ENCODE measurements around the gene MNAT1.
"Not testable (repeated sequence)": the region's sequence is repeated elsewhere in the genome, so short reads cannot be mapped to it uniquely, and the experiment has no call there.

Gene MNAT1

DNA sequence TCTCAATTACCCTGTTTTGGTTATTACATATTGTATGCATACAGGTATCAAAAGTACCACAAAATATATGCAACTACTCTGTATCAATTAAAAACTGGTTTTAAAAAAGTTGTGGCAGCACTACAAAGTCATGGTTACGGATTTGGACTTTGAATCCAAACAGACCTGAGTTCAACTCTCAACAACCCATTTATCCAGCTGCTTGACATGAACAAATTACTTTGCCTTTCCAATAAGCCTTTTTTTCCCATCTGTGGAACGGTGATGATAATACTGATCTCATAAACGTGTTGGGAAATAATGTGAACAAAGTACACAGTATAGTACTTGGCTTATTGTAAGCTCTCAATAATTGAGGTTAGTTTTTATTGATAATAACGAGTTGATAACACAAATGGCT, 85.0 kb downstream of the MNAT1 start:
- TF ChIP-seq POLR2AphosphoS5 (IDR thresholded peaks at IDR 0.05; ENCODE audit: low read depth, low read length) (no peak), POU2F2 (IDR thresholded peaks at IDR 0.05; ENCODE audit: low read depth, low read length) (no peak), PAX5 (IDR thresholded peaks at IDR 0.05; ENCODE audit: insufficient read depth, low read length, severe bottlenecking) (no peak), POLR2A (IDR thresholded peaks at IDR 0.05; ENCODE audit: low read depth, low read length) (no peak), TAF1 (IDR thresholded peaks at IDR 0.05; ENCODE audit: low read depth, low read length) (no peak), SPI1 (IDR thresholded peaks at IDR 0.05; ENCODE audit: low read depth, low read length) (no peak)
- no peak for DNase-seq (ENCODE audit: insufficient read length, low spot score)
- no peak for FAIRE-seq

DNA sequence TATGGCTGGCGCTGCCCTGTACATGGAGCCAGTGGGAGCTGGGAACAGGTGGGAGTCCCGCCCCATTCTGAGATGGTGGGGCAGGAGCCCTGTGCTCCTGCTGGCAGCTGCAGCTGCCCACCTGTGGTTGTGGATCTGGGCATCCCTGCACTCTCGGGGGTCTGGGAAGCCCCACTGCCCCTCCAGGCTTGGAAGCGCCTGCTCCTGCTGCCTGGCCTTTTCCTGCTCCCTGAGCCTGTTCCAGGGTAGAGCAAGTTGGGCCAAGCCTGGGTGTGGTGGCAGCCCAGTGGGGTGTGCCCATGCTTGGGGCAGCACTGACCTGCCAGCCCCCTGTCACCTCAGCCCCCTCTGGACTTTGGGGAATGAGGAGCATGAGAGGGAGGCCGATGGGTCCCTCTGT, 104.0 kb downstream of the MNAT1 start:
- FAIRE-seq = no peak
- no peak for DNase-seq (ENCODE audit: insufficient read length, low spot score)
- TF ChIP-seq TAF1 (IDR thresholded peaks at IDR 0.05; ENCODE audit: low read depth, low read length) (no peak), POLR2A (IDR thresholded peaks at IDR 0.05; ENCODE audit: low read depth, low read length) (no peak), SPI1 (IDR thresholded peaks at IDR 0.05; ENCODE audit: low read depth, low read length) (no peak), POLR2AphosphoS5 (IDR thresholded peaks at IDR 0.05; ENCODE audit: low read depth, low read length) (no peak), PAX5 (IDR thresholded peaks at IDR 0.05; ENCODE audit: insufficient read depth, low read length, severe bottlenecking) (no peak), POU2F2 (IDR thresholded peaks at IDR 0.05; ENCODE audit: low read depth, low read length) (no peak)

DNA sequence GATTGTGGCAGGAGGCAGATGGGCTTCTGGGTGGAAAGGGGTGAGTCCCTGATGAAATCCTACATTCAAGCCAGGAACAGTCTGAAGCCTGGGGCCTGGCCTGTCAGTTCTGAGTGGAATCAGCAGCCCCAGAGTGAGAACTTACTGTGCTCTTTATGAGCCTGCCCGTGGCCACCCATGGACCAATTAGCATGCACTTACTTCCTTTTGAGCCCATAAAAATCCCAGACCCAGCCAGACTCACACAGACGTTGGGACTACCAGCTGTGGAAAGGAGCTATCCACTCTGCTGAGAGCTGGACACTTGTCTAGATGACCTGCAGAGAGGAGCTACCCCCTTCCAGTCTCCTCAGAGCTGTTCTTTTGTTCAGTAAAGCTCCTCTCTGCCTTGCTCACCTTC, 104.5 kb downstream of the MNAT1 start:
- no peak for TF ChIP-seq PAX5 (IDR thresholded peaks at IDR 0.05; ENCODE audit: insufficient read depth, low read length, severe bottlenecking)
- no peak for DNase-seq (ENCODE audit: insufficient read length, low spot score)
- no peak for FAIRE-seq

DNA sequence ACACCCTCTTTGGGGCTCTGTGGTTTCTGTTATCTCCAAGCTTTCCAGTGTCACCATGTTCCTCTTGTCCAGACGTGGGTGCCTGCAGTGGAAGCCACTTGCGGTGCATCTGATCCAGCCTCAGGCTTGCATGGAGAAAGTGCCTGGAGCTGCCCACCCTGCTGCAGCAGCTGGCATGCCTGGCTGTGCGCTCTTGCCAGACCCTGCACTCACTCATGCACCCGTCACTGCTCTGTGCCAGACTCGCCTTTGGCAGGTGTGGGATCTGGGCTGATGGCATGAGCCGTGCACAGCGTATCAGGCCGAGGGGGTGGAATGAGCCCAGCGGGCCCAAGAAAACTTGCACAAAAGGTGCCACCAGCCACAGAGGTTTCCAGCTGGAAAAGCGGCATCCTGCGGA, 105.1 kb downstream of the MNAT1 start:
- DNase-seq (ENCODE audit: insufficient read length, low spot score) (no peak), FAIRE-seq (no peak)
- no peak for TF ChIP-seq POLR2A (IDR thresholded peaks at IDR 0.05; ENCODE audit: low read depth, low read length)
- no peak for TF ChIP-seq POLR2AphosphoS5 (IDR thresholded peaks at IDR 0.05; ENCODE audit: low read depth, low read length)
- TF ChIP-seq TAF1 (IDR thresholded peaks at IDR 0.05; ENCODE audit: low read depth, low read length) = no peak
- no peak for TF ChIP-seq PAX5 (IDR thresholded peaks at IDR 0.05; ENCODE audit: insufficient read depth, low read length, severe bottlenecking)
- no peak for TF ChIP-seq POU2F2 (IDR thresholded peaks at IDR 0.05; ENCODE audit: low read depth, low read length)
- no peak for TF ChIP-seq SPI1 (IDR thresholded peaks at IDR 0.05; ENCODE audit: low read depth, low read length)

DNA sequence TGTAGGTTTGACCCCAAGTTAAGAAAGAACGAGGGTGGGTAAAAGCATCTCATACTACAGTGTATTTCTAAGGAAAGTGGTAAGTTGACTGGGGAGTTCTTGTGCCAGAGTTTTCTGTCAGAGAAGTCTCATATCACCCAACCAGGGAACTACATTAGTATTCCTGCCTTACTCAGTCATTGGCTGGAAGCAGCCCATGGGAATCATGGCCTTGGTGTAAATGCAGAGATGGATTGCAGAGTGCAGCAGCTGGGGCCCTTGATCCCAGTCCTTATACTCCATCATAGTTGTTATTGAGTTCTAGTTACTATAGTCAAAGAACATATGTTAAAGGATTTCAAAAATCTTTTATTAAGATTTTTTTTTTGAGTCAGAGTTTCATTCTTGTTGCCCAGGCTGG, 105.8 kb downstream of the MNAT1 start:
- FAIRE-seq (no peak), DNase-seq (ENCODE audit: insufficient read length, low spot score) (no peak)
- TF ChIP-seq PAX5 (IDR thresholded peaks at IDR 0.05; ENCODE audit: insufficient read depth, low read length, severe bottlenecking) = no peak
- TF ChIP-seq TAF1 (IDR thresholded peaks at IDR 0.05; ENCODE audit: low read depth, low read length) = no peak
- TF ChIP-seq POU2F2 (IDR thresholded peaks at IDR 0.05; ENCODE audit: low read depth, low read length) = no peak
- TF ChIP-seq POLR2AphosphoS5 (IDR thresholded peaks at IDR 0.05; ENCODE audit: low read depth, low read length) = no peak
- TF ChIP-seq SPI1 (IDR thresholded peaks at IDR 0.05; ENCODE audit: low read depth, low read length) = no peak
- no peak for TF ChIP-seq POLR2A (IDR thresholded peaks at IDR 0.05; ENCODE audit: low read depth, low read length)

DNA sequence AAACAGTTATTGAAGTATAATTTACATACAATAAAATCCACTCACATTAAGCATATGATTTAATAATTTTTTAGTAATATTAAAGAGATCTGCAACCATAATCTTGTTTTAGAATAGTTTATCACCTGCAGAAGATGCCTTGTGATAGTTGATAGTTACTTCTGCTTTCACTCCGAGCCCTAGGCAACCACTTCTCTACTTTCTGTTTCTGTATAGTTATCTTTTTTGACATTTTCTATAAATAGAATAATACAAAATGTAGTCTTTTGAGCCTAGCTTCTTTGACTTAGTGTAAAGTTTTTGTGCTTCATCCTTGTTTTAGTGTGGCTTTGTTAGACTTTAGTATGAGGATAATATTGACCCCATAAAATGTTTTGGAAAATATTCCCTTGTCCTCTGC, 111.0 kb downstream of the MNAT1 start:
- no peak for FAIRE-seq
- no peak for TF ChIP-seq POU2F2 (IDR thresholded peaks at IDR 0.05; ENCODE audit: low read depth, low read length)
- TF ChIP-seq TAF1 (IDR thresholded peaks at IDR 0.05; ENCODE audit: low read depth, low read length) = no peak
- no peak for TF ChIP-seq PAX5 (IDR thresholded peaks at IDR 0.05; ENCODE audit: insufficient read depth, low read length, severe bottlenecking)
- TF ChIP-seq POLR2AphosphoS5 (IDR thresholded peaks at IDR 0.05; ENCODE audit: low read depth, low read length) = no peak
- TF ChIP-seq SPI1 (IDR thresholded peaks at IDR 0.05; ENCODE audit: low read depth, low read length) = peak; percentile 68
- DNase-seq (ENCODE audit: insufficient read length, low spot score) = peak; percentile 3

DNA sequence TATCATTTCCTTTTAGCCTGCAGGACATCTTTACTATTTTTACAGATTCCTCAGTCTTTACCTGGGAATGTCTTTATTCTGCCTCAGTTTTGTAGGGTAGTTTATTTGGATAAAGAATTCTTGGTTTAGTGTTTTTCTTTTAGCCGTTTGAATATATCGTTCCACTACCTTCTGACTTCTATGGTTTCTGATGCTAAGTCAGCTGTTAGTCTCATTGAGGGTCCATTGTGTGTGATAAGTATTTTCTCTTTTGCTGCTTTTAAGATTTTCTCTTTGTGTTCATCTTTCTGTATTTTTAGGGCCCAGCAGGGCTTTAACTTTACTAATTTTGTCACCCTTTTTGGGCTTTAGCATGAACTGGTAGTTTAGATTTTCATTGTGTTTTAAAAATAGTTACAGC, 113.5 kb downstream of the MNAT1 start:
- TF ChIP-seq POLR2AphosphoS5 (IDR thresholded peaks at IDR 0.05; ENCODE audit: low read depth, low read length) (no peak), SPI1 (IDR thresholded peaks at IDR 0.05; ENCODE audit: low read depth, low read length) (no peak), PAX5 (IDR thresholded peaks at IDR 0.05; ENCODE audit: insufficient read depth, low read length, severe bottlenecking) (no peak), TAF1 (IDR thresholded peaks at IDR 0.05; ENCODE audit: low read depth, low read length) (no peak), POU2F2 (IDR thresholded peaks at IDR 0.05; ENCODE audit: low read depth, low read length) (no peak), POLR2A (IDR thresholded peaks at IDR 0.05; ENCODE audit: low read depth, low read length) (no peak)
- FAIRE-seq = no peak

DNA sequence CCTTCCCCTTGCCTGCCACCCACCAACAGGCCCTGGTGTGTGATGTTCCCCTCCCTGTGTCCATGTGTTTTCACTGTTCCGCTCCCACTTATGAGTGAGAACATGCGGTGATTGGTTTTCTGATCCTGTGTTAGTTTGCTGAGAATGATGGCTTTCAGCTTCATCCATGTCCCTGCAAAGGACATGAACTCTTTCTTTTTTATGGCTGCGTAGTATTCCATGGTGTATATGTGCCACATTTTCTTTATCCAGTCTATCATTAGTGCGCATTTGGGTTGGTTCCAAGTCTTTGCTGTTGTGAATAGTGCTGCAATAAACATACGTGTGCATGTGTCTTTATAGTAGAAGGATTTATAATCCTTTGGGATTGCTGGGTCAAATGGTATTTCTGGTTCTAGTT, 117.1 kb downstream of the MNAT1 start:
- FAIRE-seq = not testable (repeated sequence)

More for the DNA sequence above, 113.5 kb downstream of the MNAT1 start:
- DNase-seq (ENCODE audit: insufficient read length, low spot score) = no peak

DNA sequence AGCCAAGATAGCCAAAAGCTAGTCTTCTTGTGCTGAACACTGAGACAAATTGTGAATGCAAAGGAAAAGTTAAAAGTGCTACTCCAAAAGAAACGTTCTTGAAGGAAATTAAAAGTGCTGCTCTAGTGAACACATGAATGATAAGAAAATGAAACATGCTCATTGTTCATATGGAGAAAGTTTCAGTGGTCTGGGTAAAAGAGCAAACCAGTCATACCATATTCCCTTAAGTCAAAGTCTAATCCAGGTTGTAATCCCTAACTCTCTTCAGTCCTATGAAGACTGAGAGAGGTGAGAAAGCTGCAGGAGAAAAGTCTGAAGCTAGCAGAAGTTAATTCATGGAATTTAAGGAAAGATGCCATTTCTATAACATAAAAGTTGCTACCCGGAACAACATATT, 121.5 kb downstream of the MNAT1 start:
- TF ChIP-seq POU2F2 (IDR thresholded peaks at IDR 0.05; ENCODE audit: low read depth, low read length) (no peak), SPI1 (IDR thresholded peaks at IDR 0.05; ENCODE audit: low read depth, low read length) (no peak)
- FAIRE-seq (no peak), DNase-seq (ENCODE audit: insufficient read length, low spot score) (no peak)

More for the DNA sequence above, 117.1 kb downstream of the MNAT1 start:
- DNase-seq (ENCODE audit: insufficient read length, low spot score) = not testable (repeated sequence)

DNA sequence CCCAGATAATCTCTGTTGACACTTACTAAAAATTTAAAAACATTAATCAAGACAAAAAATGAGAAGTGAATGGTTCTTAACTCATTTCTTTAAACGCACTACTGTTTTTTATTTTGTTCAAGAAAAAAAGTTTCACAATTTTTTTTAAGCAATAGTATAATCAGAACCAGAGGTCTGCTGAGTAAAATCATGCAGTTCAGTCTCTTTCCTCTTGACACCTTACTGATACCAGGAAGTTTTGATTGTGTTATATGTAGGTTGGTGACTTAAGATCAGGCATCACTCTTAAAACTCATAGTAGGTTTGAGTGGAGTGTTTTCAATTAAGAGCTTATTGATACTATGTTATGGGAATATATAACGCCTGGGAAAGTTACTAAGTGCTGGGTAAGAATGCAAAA, 125.0 kb downstream of the MNAT1 start:
- TF ChIP-seq SPI1 (IDR thresholded peaks at IDR 0.05; ENCODE audit: low read depth, low read length) (no peak), POLR2A (IDR thresholded peaks at IDR 0.05; ENCODE audit: low read depth, low read length) (no peak), TAF1 (IDR thresholded peaks at IDR 0.05; ENCODE audit: low read depth, low read length) (no peak), PAX5 (IDR thresholded peaks at IDR 0.05; ENCODE audit: insufficient read depth, low read length, severe bottlenecking) (no peak), POLR2AphosphoS5 (IDR thresholded peaks at IDR 0.05; ENCODE audit: low read depth, low read length) (no peak), POU2F2 (IDR thresholded peaks at IDR 0.05; ENCODE audit: low read depth, low read length) (no peak)
- no peak for DNase-seq (ENCODE audit: insufficient read length, low spot score)

DNA sequence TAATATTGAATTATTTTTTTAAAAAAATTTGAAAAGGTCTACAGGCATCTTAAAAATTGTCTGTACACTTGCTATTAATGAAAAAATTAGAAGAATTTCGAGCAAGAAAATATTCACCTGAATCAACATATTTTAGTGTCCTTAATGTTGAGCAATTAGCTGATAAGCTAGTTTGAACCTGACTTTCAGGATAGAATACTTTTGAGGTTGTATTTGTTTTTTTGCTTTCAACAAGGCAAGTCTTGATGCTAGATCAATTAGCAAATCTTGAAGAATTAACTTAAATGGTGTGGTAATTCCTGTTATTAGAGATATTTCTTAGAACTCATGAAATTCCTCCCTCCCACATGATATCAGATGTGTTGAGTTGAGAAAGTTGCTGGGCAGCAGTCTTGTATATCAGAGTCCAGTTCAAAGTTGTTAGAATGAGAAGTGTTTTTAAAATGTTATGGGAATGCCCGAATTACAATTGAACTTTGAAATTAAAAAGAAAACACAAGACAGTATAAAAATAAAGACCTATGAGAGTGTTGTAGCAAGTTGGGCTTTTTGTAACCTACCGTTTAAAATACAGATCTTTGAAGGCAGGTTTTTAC, 127.1 kb downstream of the MNAT1 start:
- DNase-seq (ENCODE audit: insufficient read length, low spot score) = no peak
- no peak for TF ChIP-seq POU2F2 (IDR thresholded peaks at IDR 0.05; ENCODE audit: low read depth, low read length)
- TF ChIP-seq PAX5 (IDR thresholded peaks at IDR 0.05; ENCODE audit: insufficient read depth, low read length, severe bottlenecking) = no peak
- no peak for TF ChIP-seq POLR2AphosphoS5 (IDR thresholded peaks at IDR 0.05; ENCODE audit: low read depth, low read length)
- TF ChIP-seq TAF1 (IDR thresholded peaks at IDR 0.05; ENCODE audit: low read depth, low read length) = no peak
- TF ChIP-seq SPI1 (IDR thresholded peaks at IDR 0.05; ENCODE audit: low read depth, low read length) = no peak
- no peak for TF ChIP-seq POLR2A (IDR thresholded peaks at IDR 0.05; ENCODE audit: low read depth, low read length)
- FAIRE-seq = no peak

More for the DNA sequence above, 125.0 kb downstream of the MNAT1 start:
- no peak for FAIRE-seq

Data from GM12891 (cell line).